GM19023 (cell line): ENCODE measurements around the gene TREH.

Experiments used
- ATAC-seq: cut with Tn5 transposase; IDR thresholded peaks from one replicate; pipeline ENCODE4 v1.9.1; 2021; ENCODE audit warnings: mild to moderate bottlenecking, moderate library complexity; ENCODE audit not compliant: unreplicated experiment

Gene TREH

DNA sequence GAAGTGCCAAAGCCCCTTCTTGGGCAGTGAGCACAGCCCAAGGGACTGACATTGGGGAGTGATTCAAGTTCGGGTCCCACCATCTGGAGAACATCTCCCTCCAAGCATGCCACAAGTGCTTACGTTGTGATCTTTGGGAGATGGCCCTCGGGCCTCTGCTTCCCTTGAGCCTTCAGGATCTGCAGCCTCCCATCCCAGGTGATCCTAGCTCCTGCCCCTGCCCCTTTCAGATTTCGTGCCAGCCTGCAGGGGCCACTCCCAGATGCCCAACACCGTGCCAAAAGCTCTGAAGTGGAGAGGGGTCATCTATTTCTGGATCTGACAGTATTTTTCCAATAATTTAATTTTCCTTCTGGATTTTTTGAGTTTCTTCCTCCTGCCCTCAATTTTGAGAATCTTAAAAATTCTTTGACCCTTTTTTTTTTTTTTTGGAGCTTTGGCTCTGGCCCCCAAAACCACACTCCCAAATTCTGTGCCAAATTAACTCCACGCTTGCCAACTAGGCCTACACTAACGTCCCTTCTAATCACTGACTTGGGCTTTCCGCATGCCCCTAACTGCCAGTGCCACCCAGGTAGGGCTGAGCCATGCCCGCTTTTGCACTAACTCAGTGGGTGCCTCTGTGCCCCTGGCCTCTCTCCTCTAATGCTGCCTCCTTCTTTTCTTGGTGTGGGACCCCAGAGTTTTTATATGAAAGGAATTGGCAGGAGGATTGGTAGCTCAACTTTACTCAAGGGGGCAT, 46.7 kb downstream of the TREH start:
- no peak for ATAC-seq

DNA sequence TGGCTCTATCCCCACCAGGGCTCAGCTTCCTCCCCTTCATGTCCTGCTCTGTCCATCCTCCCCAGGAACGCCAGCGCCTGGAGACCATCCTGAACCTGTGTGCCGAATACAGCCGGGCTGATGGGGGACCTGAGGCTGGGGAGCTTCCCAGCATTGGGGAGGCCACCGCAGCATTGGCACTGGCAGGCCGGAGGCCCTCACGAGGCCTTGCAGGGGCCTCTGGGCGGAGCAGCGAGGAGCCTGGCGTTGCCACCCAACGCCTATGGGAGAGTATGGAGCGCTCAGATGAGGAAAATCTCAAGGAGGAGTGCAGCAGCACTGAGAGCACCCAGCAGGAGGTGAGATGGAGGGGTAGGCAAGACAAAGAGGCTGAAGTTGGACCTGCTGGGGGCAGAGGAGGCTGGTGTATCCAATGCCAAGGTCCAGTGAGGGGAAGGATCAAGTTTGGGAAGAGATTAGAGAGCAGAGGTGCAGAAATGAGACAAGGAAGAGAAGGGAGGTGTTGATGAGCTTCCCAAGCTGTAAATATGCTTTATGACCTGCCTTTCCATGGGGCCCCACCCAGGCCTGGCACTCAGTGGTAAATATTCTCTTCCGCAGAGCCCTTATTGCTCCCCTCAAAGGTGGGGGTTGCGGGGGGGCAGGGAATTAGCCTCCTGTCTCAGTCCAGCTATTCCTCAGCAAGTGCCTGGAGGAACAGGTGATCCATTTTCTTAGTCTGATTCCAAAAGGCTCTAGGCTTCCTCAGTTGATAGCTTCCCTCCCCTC, 48.1 kb downstream of the TREH start:
- no peak for ATAC-seq

DNA sequence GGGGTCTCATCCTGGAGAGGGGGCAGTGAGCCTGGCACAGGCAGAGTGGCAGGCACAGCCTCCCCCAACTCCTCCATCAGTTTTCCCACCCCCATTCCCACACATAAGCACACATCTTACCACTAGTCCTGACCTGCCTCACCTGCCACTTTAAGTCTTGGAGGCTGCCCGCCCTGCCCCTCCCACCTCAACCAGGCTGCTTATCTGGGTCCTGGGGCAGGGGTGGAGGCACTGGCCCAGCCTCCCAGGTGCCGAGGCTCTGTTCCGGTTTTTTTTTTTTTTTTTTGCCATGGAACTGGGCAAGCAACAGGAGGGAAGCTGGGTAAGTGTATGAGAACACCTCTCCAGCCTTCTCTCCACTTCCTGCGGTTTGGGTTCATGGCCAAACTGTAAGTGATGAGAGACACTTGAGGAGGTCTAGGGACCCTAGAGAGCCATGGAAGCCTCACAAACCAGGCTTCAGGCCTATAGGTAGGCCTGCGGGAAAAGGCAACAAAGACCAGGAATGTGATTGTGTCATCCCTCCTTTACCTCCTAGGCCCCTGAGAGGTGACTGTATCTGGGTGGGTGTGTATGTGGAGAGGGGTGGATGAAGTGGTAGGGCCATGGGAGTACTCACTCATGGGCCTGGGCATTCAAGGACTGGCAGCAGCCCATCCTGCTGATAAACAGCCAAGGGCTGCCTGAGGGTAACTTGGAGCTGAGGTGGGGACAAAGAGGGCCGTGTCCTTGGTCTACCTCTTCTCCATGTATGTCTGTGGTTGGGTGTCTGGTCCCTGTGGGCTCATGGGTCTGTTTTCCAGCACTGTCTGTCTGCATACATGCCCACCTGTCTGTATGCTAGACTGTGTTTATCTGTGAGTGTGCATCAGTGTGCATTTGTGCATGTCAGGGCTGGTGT, 49.4 kb downstream of the TREH start:
- no peak for ATAC-seq

DNA sequence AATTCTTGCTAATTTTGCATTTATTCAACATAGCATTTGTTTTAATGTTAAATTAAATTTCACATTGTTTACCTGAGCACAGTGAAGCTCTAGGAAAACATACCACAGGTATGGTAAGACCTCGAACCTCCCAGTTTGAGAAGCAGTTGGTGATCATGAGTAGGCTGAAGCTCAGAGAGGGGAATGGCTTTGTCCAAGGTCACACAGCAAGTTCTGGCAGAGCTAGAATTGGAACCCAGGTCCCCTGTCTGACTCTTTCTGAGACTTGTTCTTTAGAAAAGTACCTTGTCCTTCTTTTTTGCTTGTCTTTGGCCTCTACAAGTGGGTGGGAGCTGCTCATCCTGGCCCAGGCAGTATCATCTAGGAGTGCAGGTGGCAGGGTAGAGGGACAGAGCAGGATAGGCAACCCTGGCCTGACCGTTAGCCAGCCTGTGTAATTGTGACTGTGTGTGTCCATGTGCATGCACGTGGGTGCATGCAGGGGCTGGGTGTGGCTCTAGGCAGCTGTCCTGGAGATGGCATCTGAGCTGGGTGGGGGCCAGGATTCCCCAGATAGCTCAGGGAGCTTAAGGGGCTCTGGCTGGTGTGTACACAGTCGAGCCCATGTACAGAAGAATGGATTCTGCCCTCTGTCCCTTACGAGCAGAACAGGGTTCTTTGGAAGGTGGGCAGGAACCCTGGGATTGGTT, 50.4 kb downstream of the TREH start:
- ATAC-seq: no peak

DNA sequence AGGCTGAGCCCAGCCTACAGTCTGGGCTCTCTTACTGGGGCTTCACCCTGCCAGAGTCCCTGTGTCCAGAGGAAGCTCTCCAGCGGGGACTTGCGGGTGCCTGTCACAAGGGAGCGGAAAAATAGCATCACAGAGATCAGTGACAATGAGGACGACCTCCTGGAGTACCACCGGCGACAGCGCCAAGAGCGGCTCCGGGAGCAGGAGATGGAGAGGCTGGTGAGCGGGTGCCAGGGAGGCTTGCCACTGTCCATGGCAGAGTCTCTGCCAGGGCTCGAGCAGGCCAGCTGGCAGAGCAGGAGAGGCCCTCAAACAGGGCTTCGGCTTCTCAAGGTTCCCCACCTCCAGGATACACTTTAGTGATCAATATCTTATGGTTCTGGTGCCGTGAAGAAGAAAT, 51.0 kb downstream of the TREH start:
- no peak for ATAC-seq

DNA sequence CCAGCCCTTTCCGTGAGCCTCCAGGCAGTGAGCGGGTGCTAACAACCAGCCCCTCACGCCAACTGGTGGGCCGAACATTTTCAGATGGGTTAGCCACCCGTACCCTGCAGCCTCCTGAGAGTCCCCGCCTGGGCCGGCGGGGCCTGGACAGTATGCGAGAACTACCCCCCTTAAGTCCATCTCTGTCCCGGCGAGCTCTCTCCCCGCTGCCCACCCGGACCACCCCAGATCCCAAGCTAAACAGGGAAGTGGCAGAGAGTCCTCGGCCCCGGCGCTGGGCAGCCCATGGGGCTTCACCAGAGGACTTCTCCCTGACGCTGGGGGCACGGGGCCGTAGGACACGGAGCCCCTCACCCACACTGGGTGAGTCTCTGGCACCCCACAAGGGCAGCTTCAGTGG, 51.4 kb downstream of the TREH start:
- ATAC-seq: no peak

DNA sequence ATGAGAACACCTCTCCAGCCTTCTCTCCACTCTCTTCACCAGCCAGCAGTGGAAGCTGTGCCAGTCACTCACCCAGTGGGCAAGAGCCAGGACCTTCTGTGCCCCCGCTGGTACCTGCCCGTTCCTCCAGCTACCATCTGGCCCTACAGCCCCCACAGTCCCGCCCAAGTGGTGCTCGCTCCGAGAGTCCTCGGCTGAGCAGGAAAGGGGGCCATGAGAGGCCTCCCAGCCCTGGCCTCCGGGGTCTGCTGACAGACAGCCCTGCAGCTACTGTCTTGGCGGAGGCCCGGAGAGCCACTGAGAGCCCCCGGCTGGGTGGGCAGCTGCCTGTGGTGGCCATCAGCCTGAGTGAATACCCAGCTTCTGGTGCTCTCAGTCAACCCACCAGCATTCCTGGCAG, 51.9 kb downstream of the TREH start:
- no peak for ATAC-seq

- ATAC-seq: no peak
These were observed 53.5 kb downstream of the TREH start for GRCh38 chr11:118625976-118626375.

GRCh38 chr11:118625036-118625690, 54.3 kb downstream of the TREH start:
- no peak for ATAC-seq

DNA sequence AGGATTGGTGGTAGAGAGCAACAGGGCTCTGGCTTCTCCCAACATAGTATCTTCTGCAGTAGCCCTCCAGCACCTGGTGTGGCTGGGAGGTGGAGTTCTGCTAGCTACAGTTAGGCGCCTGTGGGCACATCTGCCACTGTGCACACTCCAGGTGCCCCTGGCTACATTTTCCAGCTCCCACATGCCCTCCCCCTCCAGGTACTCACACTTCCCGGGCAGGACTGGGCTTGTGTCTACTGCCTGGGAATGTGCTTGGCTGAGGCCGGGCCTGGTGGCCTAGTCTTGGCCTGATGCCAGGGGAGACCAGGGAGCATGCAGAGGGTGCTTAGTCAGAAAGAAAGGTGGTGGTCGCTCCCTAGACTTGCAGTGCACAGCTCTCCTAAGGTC, 56.2 kb downstream of the TREH start:
- no peak for ATAC-seq

DNA sequence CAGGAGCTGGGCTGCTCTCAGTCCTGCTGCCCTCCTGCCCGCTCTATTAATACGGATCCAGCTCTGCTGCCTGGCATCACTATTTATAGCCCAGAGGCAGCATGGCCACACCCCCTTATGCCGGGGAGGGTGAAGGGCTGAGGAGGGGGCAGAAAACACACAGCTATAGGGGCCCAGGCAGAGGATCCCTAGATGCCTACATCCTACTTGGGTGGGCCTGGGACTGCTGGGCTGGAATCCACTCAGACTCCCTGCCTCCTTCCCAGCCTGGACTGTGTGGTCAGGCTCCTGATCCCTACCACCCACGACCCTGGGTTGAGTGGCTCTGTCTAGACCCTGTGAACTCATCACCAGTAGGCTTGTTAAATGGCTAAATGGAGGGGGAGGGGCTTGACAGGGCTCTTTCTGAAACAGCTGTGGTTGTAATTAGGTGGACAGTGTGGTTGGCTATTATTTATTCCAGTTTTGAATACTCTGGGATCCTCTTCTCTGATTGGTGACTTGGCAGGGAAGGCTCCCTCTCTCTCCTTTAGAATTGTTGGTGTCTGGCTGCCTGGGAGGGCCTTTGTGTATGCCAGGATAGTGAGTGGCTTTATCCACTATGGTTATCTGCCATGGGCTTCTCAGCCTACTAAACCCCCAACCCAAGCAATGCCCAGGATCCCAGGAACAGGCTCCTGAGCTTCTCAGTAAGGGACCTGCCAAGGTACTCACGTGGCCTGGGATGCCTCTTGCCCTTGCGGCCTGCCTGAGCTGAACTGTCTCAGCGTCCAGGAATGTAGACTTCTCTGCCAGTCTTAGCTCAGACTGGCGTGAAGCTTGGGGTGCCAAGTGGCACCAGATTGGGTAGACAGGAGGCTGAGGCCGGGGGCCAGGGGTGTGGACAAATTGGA, 56.8 kb downstream of the TREH start:
- ATAC-seq: no peak

DNA sequence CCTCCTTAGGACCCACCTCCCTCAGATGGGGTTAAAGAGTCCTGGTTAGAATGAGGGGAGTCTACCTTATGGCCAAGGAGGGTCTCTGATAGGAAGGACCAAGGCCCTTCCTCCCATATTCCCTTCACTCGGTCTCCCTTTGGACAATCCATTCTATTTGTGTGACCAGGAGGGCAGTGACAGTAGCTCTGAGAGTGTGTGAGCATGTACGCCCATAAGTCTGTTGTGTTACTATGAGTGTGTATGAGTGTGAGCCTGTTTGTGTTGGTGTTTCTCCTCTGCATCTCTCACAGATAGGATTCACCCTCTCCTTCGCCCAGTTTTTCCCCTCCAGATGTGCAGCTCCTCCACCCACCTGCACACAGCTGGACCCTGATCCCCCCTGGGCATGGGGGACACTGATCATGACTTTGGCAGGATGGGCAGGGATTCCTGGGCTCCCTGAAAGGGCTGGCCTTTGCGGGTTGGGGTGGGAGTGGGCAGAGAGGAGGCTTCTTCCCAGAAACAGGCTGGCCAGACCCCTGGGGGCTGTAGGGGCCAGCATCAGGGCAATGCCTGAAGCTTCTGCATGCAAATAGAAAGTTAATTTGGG, 57.6 kb downstream of the TREH start:
- ATAC-seq: no peak

GRCh38 chr11:118621071-118621783, 58.2 kb downstream of the TREH start:
- no peak for ATAC-seq

GRCh38 chr11:118620529-118621070, 58.9 kb downstream of the TREH start:
- no peak for ATAC-seq

- no peak for ATAC-seq
These were observed 59.8 kb downstream of the TREH start for GRCh38 chr11:118619444-118620197.

GRCh38 chr11:118618991-118619375, 60.5 kb downstream of the TREH start:
- ATAC-seq: no peak
